ENCODE measurements around the gene SPAG4.

Gene SPAG4

GRCh38 chr20:35599776-35600120 is 15.9 kb upstream of the SPAG4 start:
- no peak for DNase-seq

DNA sequence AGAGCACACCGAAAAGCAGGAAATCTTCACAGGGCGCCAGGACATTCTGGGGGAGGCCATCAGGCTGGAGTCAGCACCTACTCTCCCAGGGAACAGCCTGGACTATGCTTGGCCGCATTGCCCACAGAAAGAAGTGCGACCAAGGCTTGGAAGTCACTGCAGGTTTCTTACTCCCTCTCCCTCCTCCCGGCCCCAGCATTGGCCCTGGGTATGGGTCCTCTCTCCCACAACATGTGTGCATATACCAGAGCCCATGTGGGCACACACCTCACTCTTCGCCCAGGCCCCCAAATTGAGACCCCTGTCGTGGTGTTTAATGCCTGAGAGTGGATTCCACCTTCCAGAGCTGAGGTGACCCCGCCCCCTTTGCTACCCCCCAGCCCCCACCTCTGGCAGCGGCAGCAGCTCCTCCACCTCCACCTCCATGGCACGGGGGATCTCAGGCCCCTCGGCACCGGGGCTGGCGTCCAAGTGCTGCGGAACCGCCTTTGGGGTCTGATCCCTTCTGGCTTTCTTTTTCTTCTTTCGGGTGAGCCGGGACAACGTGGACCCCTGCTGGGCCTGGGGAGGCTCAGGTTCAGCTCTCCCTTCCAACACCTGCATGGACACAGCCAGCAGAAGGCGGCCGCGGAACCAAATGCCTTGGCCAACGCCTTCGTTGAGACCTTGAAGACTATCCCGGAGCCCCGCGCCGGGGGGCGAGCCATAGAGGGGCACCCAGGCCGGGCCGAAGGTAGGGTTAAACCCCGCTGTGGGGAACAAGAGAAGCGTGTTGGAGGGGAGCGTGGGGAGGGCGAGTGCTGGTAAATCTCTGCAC is 15.2 kb upstream of the SPAG4 start:
- no peak for DNase-seq

DNA sequence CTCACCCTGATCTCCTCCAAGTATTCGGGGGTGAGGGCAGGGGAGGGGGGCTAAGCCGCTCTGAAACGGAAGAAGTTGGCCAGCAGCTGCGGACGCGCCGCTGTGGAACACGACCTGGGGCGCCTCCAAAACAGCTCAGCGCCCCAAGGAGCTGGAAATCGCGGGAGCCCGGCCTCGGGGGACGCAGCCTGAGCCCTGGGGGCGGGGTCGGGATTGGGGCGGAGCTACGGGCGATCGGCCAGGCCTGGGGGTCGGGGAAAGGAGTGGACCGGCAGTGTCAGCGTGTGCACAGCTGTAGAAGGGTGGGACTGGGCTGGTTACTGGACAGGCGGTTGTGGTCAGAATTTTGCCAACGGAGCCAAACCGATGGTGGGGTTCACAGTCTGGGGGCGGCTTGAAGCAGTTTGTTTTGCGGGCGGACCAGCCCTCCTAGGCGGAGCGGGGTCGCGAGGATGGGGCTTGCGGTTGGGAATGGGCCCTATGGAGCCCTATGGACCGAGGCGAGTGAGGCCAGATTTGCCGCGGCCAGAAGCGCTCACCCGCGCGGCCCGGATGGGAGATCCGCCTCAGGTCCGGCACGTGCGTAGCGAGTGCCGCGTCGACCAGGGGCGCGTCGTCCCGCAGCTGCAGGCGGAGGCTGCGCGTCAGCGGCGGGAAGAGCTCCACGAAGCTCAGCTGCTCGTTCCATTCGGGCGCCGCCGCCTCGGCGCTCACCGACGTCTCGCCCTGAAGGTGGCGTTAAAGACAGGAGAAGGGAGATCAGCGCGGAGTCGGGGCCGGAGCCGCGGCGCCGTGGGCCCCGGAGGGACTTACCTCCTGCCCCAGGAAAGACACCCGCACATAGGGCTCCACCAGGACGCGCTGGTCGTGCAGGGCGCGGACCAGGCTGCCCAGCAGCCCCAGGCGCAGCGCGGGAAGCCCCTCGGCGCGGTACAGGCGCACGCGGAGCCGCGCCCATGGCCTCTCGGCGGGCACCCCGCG is 14.3 kb upstream of the SPAG4 start:
- DNase-seq = peak; percentile 74 to 89 (median 80)

DNA sequence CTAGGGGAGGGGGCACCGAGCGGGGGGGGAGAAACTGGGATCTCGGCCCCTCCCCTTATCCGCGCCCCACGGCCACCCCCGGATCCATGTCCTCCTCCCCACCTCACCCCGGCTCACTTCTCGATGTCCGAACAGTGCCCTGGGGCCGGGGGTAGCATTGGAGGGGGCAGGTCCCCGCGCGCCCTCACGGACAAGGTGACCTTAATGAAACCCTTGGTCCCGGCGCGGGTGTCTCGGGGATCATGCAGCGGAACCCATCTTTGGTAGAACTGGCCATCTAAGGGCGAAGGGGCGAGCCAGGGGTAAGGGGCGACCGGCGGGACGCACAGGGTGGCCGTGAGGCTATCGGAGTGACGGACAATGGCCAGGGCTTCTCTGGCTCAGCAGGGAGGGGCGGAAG is 13.6 kb upstream of the SPAG4 start:
- no peak for DNase-seq

GRCh38 chr20:35602851-35603495 is 12.7 kb upstream of the SPAG4 start:
- no peak for DNase-seq

- DNase-seq = no peak
Measured at GRCh38 chr20:35603695-35604448, 11.8 kb upstream of the SPAG4 start.

DNA sequence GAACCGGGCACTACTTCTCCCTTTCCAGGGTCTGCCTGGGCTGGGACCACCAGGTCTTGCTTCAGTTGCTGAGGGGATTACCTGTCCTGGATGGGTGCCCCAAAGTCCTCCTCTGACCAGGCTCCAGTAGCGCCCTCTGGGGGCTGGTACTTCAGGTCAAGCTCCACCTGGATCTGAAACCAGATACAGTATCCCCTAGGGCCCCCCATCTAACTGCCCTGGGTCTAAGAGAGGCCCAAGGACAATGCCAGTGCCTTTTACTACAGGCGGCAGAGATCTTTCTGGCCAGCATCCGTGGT is 11.2 kb upstream of the SPAG4 start:
- DNase-seq = peak in 2 of 4 experiments; percentile 24 to 42

DNA sequence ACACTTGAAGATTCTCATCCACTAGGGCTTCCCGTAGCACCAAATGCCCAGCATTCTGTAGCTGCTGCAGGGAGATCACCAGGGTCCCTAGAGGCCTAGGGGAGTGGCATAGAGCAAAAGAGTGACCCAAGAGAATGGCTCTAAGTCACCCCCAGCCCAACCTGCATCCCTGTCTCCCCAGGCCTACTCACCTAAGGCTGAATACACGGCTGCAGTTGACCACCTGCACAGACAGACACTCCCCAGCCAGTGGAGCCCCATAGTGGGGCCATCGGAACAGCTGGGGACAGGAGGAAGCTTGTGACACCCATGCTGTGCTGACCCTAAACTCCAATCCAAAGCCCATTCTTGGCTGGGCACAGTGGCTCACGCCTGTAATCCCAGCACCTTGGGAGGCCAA is 9.5 kb upstream of the SPAG4 start:
- no peak for DNase-seq

DNA sequence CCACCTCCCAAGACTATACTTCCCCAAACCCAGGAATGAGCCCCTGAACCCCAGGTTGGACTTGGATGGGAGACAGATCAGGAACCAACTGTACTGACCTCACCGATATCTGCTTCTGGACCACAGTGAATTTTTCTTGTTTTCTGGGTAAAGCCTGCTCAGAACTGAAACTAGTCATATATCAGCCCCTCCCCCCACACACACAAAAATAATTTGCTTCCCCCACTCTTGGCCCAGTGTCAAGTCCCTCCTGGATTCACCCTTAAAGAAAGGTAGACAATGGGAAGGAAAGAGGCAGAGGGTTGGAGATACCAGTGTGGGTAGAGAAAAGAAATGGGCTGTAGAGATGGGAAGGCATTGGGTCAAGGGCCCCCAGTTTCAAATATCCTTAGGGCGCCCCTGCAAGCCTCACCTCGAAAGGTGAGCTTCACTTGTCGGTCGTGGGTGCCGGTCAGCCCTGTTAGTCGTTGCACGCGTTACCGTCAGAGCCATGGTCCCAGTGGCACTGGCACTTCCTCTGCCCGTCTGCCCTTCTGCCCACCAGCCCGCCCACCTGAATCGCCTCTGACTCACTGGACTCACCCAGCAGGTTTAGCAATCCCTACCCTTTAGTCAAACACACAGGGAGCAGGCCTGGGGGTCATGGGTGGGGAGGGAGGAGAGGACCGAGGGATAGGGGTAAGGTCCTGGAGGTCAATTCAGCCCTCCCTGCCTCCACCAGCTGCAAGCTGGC is 8.5 kb upstream of the SPAG4 start:
- peak; percentile 58 to 82 (median 72) for DNase-seq

DNA sequence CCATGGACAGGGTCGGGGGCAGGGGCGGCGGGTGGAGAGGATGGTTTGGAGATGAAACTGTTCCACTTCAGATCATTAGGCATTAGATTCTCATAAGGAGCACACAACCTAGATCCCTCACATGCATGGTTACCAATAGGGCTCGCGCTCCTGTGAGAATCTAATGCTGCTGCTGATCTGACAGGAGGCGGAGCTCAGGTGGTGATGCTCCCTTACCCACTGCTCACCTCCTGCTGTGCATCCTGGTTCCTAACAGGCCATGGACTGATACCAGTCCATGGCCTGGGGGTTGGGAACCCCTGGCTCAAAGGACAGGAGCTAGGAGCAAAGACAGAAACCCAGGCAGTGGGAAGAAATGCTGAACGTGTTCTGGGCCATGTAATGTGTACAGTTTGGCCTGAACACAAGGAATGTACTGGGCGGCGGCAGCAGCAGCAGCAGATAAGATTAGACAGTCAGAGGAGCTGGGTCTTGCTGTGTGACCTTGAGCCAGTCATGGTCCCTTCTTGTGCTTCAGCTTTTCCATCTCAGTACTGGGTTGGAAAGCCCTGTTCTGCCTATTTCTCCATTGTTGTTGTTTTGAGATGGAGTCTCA is 4.7 kb upstream of the SPAG4 start:
- no peak for DNase-seq

DNA sequence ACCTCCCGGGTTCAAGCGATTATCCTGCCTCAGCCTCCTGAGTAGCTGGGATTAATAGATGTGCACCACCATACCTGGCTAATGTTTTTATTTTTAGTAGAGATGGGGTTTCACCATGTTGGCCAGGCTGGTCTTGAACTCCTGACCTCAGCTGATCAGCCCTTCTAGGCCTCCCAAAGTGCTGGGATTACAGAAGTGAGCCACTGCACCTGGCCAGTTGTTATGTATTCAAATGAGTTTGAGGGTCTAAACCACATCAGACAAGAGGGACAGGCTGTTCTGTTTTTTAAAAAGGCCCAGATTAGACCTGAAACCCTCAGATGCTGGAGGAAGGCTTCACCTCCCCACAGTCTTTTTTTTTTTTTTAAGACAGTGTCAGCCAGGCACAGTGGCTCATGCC is 4.1 kb upstream of the SPAG4 start:
- DNase-seq = no peak

DNA sequence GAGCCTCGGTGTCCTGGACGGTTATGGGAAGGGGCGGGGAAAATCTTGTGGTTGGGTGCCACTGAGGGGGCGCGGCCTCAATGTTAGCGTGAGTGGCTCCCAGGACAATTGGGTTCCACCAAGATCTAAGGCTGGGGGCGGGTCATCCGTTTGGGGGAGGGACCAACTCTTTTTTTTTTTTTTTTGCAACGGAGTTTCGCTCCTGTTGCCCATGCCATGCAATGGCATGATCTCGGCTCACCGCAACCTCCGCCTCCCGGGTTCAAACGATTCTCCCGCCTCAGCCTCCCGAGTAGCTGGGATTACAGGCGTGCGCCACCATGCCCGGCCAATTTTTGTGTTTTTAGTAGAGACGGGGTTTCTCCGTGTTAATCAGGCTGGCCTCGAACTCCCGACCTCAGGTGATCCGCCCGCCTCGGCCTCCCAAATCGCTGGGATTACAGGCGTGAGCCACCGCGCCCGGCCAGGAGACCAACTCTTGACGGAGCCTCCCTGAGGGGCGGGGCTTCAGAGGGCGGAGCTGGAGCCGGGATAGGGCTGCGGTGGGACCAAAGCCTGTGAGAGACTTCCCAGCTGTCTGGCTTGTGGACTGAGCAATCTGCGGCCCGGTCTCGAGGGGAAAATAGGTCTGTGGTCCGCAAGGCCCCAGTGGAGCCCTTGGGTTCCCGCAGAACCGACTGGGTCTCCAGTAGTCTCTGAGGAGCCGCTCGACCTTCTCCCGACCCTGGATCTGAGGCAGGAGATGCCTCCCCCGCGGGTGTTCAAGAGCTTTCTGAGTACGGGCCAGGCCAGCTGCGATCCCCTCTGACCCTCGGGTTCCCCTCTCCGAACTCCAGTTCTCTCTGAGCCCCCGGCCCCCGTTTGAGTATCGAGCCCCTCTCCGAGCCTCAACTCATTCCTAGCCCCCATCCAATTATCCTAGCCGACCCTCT is 1.1 kb downstream of the SPAG4 start:
- DNase-seq = peak; percentile 81 to 100 (median 89)

DNA sequence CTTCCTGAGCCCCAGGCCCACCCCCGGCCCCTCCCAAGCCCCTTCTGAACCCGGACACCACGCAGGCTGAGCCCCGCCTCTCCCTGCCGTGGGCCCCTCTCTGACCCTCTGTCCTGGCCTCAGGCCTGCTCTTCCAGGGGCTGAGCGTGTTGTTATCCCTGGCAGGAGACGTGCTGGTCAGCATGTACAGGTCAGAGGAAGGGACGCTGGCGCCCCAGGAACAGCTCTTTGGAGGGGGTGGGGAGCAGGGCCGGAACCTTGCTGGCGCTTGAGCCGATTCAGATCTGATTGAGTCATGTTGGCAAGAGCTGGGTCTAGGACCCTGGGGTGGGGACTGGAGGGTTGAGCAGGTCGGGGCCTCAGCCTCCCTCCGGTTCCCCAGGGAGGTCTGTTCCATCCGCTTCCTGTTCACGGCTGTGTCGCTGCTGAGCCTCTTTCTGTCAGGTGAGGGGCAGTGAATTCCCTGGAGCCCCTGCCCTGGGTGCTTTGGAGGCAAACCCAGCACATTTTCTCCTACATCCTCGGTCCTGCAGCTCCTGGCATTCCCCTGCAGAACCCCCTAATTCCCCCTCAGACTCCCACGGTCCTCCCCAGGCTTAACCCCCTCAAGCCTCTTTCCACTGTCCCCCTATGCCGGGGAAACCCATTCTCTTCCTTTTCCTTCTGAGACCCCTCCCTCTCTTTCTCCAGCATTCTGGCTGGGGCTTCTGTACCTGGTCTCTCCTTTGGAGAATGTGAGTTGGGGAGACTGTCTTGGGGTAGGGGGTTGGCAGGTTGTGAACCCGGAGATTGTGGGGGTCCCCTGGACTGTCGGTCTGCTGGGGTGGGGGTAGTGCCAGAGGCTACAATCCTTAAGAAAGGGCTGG is 2.0 kb downstream of the SPAG4 start:
- peak; percentile 9 to 36 (median 22) for DNase-seq

GRCh38 chr20:35618263-35619131 is 2.9 kb downstream of the SPAG4 start:
- peak in 1 of 4 experiments; percentile 12 for DNase-seq

DNA sequence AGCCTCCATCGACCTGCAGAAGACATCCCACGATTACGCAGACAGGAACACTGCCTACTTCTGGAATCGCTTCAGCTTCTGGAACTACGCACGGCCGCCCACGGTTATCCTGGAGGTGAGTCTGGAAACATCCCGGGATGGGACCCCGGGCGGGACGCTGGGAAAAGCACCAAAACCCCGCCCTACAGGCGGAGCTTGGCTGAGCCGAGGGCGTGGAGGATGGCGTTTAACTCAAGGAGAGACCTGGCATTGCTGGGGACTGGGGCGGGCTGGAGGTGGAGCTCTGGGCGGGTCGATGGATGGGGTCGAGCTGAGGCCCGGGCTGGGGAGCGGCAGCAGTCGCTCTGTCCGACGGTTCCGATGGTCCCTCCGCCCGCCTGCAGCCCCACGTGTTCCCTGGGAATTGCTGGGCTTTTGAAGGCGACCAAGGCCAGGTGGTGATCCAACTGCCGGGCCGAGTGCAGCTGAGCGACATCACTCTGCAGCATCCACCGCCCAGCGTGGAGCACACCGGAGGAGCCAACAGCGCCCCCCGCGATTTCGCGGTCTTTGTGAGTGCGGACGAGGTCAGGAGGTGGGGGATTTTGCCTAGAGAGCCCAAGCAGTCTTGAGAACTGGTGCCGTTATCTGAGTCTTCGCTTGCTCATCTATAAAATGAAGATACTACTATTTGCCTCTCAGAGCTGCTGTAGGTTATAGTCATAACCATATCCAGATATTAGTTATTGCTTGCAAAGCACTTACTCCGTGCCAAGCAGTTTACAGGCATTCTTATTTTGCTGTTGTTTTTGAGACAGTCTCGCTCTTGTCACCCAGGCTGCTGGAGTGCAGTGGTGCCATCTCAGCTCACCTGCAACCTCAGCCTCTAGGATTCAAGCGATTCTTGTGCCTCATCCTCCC is 3.8 kb downstream of the SPAG4 start:
- DNase-seq = peak; percentile 34 to 60 (median 39)

GRCh38 chr20:35620818-35621559 is 5.4 kb downstream of the SPAG4 start:
- no peak for DNase-seq

Measured in suppressor macrophage (primary cell).